ENCODE measurements around the gene MAPKAP1.

Gene MAPKAP1

DNA sequence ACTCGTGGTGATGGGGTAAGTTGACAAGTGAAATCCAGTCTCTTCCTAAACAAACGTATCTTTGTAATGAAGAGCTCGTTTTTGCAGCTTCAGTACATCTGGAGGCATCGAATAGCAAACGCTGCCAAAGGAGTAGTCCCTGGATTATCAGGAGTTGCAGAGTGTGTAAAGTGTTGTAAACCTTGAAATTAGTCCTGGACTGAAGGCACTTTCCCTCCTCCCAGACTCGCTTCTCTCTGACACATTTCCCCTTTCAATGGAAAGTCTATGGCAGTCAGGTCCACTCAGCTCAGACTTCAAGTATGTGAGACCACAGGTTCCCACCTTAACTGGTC lies 38.6 kb upstream of the MAPKAP1 start:
- Mint-ChIP-seq H3K27me3 (peaks cover 33% of the 10 kb centered on the region), H3K4me3 (peak overlapping the region; percentile 89), H3K36me3 (ENCODE audit: low read depth) (peaks cover 12% of the 10 kb centered on the region), H3K27ac (peak overlapping the region; percentile 89), H3K4me1 (ENCODE audit: low read depth) (peaks cover 28% of the 10 kb centered on the region), H3K9me3 (no peaks in the 10 kb centered on the region)

DNA sequence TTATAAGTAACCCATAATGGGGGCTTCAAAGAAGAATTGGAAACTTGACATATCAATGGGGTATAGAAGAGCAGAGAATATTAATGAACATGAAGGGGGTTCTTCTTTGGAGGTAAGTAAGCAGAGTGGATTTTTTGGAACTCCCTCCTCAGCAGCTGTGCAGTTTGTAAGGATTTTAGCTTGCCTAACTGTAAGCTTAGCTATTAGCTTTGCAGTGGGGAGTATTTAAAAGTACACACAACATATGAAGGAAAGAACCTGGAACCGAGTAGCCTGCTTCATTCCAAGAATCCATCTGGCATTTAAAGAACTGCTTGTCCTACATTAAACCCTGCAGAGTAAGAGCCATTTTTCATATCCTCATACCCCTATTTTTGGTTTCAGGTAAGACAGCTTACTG lies 38.0 kb upstream of the MAPKAP1 start:
- Mint-ChIP-seq H3K27me3 (peaks cover 33% of the 10 kb centered on the region), H3K4me1 (ENCODE audit: low read depth) (peaks cover 23% of the 10 kb centered on the region), H3K9me3 (no peaks in the 10 kb centered on the region), H3K27ac (no peak overlapping the region), H3K36me3 (ENCODE audit: low read depth) (peaks cover 9% of the 10 kb centered on the region), H3K4me3 (peak overlapping the region; percentile 89)

DNA sequence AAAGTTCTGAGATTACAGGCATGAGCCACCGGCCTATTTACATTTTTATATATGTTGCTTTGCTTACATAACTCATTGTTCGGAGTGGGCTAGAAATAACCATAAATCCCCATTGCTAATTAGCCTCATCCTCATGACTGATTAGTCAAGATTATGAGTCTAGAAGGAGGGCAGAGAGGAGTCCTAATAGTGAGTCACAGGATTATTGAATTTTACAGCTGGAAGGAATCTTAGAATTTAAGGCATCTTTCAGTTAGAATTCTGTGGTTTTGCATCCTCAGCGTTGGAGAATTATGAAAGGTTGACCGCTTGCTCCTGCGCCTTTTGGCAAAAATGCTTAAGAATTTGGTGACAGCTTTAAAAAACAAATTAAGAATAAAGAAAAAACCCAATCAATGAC lies 37.6 kb upstream of the MAPKAP1 start:
- Mint-ChIP-seq H3K9me3 (no peaks in the 10 kb centered on the region), H3K4me1 (ENCODE audit: low read depth) (peaks cover 23% of the 10 kb centered on the region), H3K36me3 (ENCODE audit: low read depth) (peaks cover 9% of the 10 kb centered on the region), H3K4me3 (no peak overlapping the region), H3K27ac (no peak overlapping the region), H3K27me3 (peaks cover 33% of the 10 kb centered on the region)

DNA sequence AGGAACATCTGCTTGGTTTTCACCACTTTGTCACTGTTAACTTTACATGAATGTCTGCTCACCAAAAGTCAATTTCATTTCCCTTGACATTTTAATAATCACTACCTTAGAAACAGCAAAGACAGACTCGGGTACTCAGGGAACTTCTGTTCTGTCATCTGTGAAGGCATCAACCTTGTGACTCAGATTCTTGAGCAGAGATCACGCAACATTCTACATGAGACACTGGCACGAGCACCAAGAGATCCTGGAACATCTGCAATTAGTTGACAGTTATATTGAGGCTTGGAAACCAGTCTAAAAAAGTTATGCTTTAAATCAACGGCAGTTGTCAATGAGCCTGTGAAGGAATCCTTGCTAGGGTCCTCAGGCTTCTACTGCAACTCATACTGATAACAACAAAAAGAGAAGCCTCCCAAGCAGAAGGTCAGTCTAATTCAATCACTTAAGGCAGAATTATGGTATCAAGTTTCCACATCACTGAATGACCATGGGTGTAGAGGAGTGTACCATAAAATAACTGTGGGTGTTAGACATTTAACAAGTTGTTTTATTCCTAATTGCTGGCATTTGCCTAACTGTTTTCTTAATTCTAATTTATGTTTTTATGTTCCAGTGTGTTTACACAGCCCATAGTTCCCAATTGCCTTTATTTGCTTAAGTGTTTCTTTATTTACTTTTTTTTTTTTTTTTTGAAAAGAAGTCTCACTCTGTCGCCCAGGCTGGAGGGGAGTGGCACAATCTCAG lies 36.8 kb upstream of the MAPKAP1 start:
- Mint-ChIP-seq H3K27me3 (peaks cover 29% of the 10 kb centered on the region), H3K36me3 (ENCODE audit: low read depth) (peaks cover 2% of the 10 kb centered on the region), H3K4me1 (ENCODE audit: low read depth) (peaks cover 16% of the 10 kb centered on the region), H3K4me3 (no peak overlapping the region), H3K9me3 (no peaks in the 10 kb centered on the region), H3K27ac (no peak overlapping the region)

DNA sequence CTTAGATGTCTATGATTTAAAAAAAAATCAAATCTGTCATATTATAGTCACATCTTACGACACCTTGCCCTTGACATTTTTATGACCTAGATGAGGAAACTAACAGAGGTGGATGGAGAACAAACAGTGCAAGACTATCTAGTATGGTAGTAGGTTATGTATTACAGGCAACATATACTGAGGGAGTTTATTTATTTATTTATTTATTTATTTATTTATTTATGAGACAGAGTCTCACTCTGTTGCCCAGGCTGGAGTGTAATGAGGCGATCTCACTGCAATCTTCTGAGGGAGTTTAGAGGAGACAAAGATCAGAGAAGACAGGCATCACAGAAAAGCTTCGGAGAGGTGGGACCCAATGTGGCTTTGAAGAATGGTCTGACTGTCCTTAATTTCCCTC lies 35.6 kb upstream of the MAPKAP1 start:
- no peak overlapping the region for H3K27ac Mint-ChIP-seq
- peaks cover 26% of the 10 kb centered on the region for H3K27me3 Mint-ChIP-seq
- no peaks in the 10 kb centered on the region for H3K36me3 Mint-ChIP-seq (ENCODE audit: low read depth)
- H3K4me1 Mint-ChIP-seq (ENCODE audit: low read depth) = peaks cover 9% of the 10 kb centered on the region
- H3K4me3 Mint-ChIP-seq = no peak overlapping the region
- no peaks in the 10 kb centered on the region for H3K9me3 Mint-ChIP-seq

DNA sequence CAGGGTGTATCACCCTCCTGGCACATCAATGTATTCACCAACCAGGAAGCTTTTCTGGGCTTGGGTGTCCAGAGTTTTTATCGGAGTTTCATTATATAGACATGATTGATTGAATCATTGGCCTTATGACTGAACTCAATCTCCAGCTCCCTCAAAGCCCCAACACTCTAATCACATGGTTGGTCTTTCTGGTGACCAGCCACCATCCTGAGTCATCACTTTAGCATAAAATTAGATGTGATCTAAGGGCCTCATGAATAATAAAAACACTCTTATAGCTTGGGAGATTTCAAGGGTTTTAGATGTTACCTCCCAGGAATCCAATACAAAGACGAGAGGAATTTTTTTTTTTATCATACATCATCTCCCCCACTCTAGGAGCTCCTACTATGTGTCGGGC lies 32.4 kb upstream of the MAPKAP1 start:
- H3K4me3 Mint-ChIP-seq = no peak overlapping the region
- H3K36me3 Mint-ChIP-seq (ENCODE audit: low read depth) = no peaks in the 10 kb centered on the region
- peaks cover 17% of the 10 kb centered on the region for H3K27me3 Mint-ChIP-seq
- no peaks in the 10 kb centered on the region for H3K9me3 Mint-ChIP-seq
- no peak overlapping the region for H3K27ac Mint-ChIP-seq
- H3K4me1 Mint-ChIP-seq (ENCODE audit: low read depth) = no peaks in the 10 kb centered on the region

DNA sequence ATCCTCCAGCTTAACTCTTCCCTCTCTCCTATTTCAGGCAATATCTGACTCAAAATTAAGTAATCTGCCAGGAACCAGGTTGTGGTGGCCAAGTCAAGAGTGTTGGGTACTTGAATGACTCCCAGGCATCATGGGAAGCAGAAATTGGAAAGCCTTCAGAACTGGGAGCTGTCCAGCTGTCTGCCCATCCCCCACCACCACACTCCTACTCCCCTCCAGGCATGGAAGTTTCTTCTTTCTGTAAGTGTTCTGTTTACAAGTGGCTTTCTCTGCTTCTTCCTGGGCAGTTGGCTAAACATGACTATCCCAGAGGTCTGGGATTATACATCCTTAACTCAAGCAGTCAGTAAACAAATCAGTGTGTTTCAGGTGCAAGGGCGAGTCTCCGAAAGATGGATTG lies 25.6 kb upstream of the MAPKAP1 start:
- Mint-ChIP-seq H3K4me3 (no peak overlapping the region), H3K27ac (no peak overlapping the region), H3K36me3 (ENCODE audit: low read depth) (no peaks in the 10 kb centered on the region), H3K9me3 (no peaks in the 10 kb centered on the region), H3K4me1 (ENCODE audit: low read depth) (no peaks in the 10 kb centered on the region), H3K27me3 (peaks cover 4% of the 10 kb centered on the region)

DNA sequence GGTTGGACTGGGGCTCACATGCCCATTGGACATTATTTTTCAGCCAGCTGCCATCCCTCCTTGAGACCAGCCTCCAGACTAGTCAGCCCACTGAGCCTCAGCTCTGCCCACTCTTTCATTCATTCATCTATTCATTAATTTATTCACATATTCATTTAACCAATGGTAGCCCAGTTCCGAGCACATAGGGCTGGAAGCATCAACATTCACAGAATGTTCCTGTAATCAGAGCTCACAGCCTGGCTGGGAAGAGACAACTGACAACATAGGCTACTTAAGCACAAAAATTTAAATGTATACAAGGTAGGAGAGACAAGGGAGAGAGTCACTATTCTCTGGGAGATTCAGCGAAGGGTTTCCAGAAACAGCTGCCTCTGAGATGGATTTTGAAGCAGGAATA lies 23.2 kb upstream of the MAPKAP1 start:
- Mint-ChIP-seq H3K27me3 (peaks cover 4% of the 10 kb centered on the region), H3K36me3 (ENCODE audit: low read depth) (no peaks in the 10 kb centered on the region), H3K27ac (no peak overlapping the region), H3K4me3 (no peak overlapping the region), H3K4me1 (ENCODE audit: low read depth) (no peaks in the 10 kb centered on the region), H3K9me3 (no peaks in the 10 kb centered on the region)

DNA sequence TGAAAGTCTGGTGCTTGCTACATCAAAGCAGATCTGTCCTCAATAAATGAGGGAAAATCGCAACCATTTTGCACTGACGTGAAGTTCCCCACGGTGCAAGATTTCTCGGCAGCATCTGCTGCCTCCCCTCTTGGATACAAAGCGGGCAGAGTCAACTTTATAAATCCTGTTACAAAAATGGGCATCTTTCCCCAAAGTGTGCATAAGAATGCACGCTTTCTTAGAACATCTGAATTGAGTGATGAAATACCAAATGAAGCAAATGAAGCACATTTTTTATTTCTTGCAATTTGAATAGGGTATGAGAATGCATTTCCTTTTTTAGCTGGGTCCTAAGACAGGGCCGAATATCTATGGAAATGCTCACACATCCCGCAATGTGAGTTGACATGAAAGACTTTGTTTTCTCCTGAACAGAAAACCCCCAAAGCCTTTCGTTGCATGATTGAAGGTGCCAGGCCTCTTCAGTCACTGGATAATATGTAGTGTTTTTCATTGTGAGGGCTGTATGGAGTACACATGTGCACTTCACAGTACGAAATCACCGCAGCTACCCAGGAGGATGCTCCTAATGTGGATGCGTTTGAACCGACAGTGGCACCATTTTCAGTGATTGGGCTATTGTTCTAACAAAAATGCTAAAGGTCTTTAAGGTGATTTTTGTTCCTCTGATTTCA lies 19.6 kb upstream of the MAPKAP1 start:
- no peak overlapping the region for H3K27ac Mint-ChIP-seq
- H3K4me1 Mint-ChIP-seq (ENCODE audit: low read depth) = no peaks in the 10 kb centered on the region
- H3K9me3 Mint-ChIP-seq = no peaks in the 10 kb centered on the region
- peaks cover 4% of the 10 kb centered on the region for H3K27me3 Mint-ChIP-seq
- H3K4me3 Mint-ChIP-seq = no peak overlapping the region
- H3K36me3 Mint-ChIP-seq (ENCODE audit: low read depth) = no peaks in the 10 kb centered on the region

DNA sequence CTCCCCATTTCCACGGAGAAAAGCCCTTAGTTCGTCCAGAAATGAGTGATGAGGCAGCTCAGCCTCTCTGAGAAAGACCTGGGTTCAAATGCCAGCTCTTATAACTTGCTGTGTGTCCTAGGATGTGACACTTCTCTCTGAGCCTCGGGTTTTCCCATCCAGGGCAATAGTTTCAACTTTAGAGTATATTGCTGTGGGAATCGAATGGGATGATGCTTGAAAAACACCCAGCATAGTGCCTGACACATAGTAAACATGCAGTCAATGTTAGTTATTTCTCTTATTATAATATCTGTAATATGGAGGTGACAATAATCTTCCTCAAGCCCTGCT lies 430 bp upstream of the MAPKAP1 start:
- H3K36me3 Mint-ChIP-seq (ENCODE audit: low read depth) = peaks cover 27% of the 10 kb centered on the region
- peaks cover 45% of the 10 kb centered on the region for H3K4me1 Mint-ChIP-seq (ENCODE audit: low read depth)
- peak overlapping the region; percentile 86 for H3K27ac Mint-ChIP-seq
- H3K4me3 Mint-ChIP-seq = peak overlapping the region; percentile 89
- no peaks in the 10 kb centered on the region for H3K9me3 Mint-ChIP-seq
- H3K27me3 Mint-ChIP-seq = peaks cover 5% of the 10 kb centered on the region

DNA sequence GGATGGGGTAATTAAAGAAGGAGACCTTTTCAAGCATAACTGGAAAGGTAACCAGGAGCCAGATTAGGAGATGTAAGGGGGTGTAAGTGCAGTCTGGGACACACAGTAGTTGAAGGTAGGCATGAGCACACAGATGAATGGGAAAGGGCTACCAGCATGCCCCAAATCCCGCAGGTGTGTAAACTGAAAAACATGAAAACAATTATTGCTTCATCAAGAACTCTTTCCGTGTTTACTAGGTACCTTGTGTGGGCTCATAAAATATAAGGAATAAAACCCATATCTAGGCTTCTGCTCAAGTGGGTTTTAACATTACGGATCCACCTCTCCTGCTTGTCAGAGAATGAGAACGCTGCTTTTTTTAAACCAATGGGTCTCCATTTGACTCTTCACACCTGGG lies 1.1 kb downstream of the MAPKAP1 start:
- H3K27me3 Mint-ChIP-seq = peaks cover 5% of the 10 kb centered on the region
- no peaks in the 10 kb centered on the region for H3K9me3 Mint-ChIP-seq
- peak overlapping the region; percentile 61 for H3K27ac Mint-ChIP-seq
- peaks cover 33% of the 10 kb centered on the region for H3K36me3 Mint-ChIP-seq (ENCODE audit: low read depth)
- peaks cover 59% of the 10 kb centered on the region for H3K4me1 Mint-ChIP-seq (ENCODE audit: low read depth)
- peak overlapping the region; percentile 89 for H3K4me3 Mint-ChIP-seq

DNA sequence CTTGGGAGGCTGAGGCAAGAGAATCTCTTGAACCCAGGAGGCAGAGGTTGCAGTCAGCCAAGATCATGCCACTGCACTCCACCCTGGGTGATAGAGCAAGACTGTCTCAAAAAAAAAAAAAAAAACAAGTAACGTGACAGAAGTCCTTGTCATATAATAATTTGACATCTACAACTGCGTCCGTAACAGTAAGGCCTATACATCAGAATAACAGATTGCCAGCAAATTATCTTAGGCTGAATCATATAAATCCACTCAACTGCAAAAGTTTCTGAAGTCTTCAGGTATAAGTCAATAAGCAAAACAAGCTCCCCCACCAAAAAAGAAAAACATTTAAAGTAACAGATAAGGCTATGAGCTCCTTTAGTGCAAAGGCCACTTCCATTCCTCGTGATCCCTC lies 3.3 kb downstream of the MAPKAP1 start:
- H3K4me1 Mint-ChIP-seq (ENCODE audit: low read depth) = peaks cover 75% of the 10 kb centered on the region
- no peaks in the 10 kb centered on the region for H3K9me3 Mint-ChIP-seq
- H3K27ac Mint-ChIP-seq = no peak overlapping the region
- H3K4me3 Mint-ChIP-seq = peak overlapping the region; percentile 11
- H3K36me3 Mint-ChIP-seq (ENCODE audit: low read depth) = peaks cover 36% of the 10 kb centered on the region
- H3K27me3 Mint-ChIP-seq = no peaks in the 10 kb centered on the region

DNA sequence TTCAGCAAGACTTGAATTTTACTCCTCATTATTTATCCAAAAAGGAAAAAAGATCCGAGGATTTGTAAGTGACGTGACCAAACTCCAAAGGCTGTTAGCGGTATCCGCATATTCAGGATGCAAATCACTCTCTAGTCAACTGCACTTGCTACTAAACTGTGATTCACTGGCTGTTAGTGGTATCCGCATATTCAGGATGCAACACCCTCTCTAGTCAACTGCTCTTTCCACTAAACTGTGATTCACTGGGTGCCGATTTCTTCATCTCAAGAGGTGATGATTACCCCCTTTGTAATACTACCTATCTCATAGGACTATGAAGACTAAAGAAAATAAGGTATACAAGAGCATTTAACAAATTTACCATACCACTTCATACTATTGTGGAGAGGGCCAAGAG lies 5.7 kb downstream of the MAPKAP1 start:
- peak overlapping the region; percentile 78 for H3K27ac Mint-ChIP-seq
- no peaks in the 10 kb centered on the region for H3K27me3 Mint-ChIP-seq
- peaks cover 84% of the 10 kb centered on the region for H3K4me1 Mint-ChIP-seq (ENCODE audit: low read depth)
- H3K9me3 Mint-ChIP-seq = no peaks in the 10 kb centered on the region
- peaks cover 42% of the 10 kb centered on the region for H3K36me3 Mint-ChIP-seq (ENCODE audit: low read depth)
- H3K4me3 Mint-ChIP-seq = peak overlapping the region; percentile 47

DNA sequence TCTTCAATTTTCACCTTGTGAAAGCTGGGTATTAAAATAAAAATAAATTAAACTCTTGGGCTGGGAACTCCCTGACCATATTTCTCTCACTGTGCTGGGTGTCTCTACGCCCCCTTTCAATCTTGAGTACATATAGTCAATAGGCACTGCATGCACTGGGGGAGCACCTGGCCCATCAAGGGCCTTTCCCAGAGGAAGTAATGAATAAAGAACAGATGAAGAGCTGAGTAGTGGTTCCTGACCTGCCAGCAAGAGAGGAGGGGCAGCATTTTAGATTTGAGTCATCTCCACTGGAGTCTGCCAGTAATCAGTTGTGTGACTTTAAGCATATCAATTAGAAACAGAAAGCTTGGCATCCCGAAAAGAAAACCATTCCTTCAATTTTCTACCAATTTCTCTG lies 6.2 kb downstream of the MAPKAP1 start:
- Mint-ChIP-seq H3K36me3 (ENCODE audit: low read depth) (peaks cover 43% of the 10 kb centered on the region), H3K4me1 (ENCODE audit: low read depth) (peaks cover 83% of the 10 kb centered on the region), H3K4me3 (peak overlapping the region; percentile 59), H3K9me3 (no peaks in the 10 kb centered on the region), H3K27me3 (no peaks in the 10 kb centered on the region), H3K27ac (peak overlapping the region; percentile 22)

DNA sequence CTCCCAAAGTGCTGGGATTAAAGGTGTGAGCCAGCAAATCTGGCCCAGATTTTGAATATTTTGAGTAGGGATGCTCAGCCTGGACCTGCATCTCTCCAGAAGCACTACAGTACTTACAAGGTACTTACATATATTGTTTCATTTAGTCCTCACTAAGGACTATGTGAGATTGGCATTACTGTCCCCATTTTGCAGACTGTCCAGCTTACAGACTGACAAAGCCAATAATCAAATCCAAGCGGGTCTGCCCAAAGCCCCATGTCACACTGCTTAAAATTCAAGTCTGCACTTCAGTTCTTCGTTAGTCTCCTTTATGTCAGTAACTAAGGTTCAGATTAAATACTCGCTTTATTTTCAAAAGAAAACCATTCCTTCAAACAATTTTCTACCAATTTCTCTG lies 7.1 kb downstream of the MAPKAP1 start:
- Mint-ChIP-seq H3K27me3 (no peaks in the 10 kb centered on the region), H3K9me3 (no peaks in the 10 kb centered on the region), H3K4me3 (no peak overlapping the region), H3K4me1 (ENCODE audit: low read depth) (peaks cover 74% of the 10 kb centered on the region), H3K36me3 (ENCODE audit: low read depth) (peaks cover 34% of the 10 kb centered on the region), H3K27ac (no peak overlapping the region)

DNA sequence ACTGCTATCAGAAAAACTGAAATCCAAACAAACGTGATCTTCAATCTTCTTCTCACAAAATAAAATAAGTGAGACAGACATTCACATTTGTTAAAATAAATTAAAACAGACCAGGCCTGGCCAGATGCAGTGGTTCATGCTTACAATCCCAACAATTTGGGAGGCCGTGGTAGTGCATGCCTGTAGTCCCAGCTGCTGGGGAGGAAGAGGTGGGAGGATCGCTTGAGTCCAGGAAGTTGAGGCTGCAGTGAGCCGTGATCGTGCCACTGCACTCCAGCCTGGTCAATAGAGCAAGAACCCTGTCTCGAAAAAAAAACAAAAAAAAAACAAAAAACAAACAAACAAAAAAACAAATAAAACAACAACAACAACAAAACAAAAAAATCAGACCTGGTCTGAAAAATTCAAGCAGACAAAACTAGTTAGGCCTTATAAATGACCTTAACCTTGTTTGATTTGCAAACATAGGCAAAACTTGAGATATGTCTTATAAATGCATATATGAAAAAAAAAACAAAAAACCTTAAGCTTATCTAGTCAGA lies 10.8 kb downstream of the MAPKAP1 start:
- Mint-ChIP-seq H3K4me1 (ENCODE audit: low read depth) (peaks cover 49% of the 10 kb centered on the region), H3K9me3 (no peaks in the 10 kb centered on the region), H3K36me3 (ENCODE audit: low read depth) (peaks cover 20% of the 10 kb centered on the region), H3K27ac (no peak overlapping the region), H3K4me3 (no peak overlapping the region), H3K27me3 (no peaks in the 10 kb centered on the region)

All from stimulated activated naive CD8-positive, alpha-beta T cell treated with anti-CD3 and anti-CD28 coated beads, Interleukin-15, Interleukin-2, amounts not matched to agents 100 ng/mL and 50 ng/mL, for 24 hours (primary cell).